Fibroblast of skin of scalp (primary cell): ENCODE data around the gene IDS.

Experiments
- DNase-seq: peaks from one replicate; pipeline ENCODE4 v3.0.0-alpha.2; 2013

IDS gene

GRCh38 chrX:149456476-149457245 is 48.4 kb downstream of the IDS start:
- peak; percentile 7 for DNase-seq

- DNase-seq = no peak
Measured at GRCh38 chrX:149455934-149456333, 49.2 kb downstream of the IDS start.

- DNase-seq = no peak
Measured at GRCh38 chrX:149453906-149454822, 50.9 kb downstream of the IDS start.

- DNase-seq = peak; percentile 35
Measured at GRCh38 chrX:149453030-149453429, 52.1 kb downstream of the IDS start.

DNA sequence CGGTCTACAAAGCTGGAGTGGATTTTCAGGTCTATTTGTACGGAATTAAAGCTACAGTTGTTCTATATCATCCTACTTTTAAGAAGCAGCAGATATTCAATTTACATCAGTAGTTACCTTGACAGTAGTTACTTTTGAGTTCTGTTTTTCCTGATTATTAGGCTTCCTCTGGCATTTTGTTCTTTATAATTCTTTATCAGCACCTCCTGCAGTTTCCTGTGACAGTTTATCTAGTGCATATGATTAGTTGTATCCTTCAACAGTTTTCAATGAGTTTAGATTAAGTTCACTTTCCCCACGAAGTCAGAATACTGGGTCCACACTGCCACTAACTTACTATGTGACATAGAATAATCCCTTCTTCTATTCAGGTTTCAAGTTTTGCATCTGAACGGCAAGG is 71.7 kb downstream of the IDS start:
- no peak for DNase-seq

GRCh38 chrX:149433051-149433450 is 72.1 kb downstream of the IDS start:
- DNase-seq = no peak
